Esophagus (tissue), 2 donors: ENCODE measurements around the gene MRPL40. TPM values are rescaled to one million over a fixed set of nuclear protein-coding genes. Genes with fewer than 3 reads are reported as not detected.

Experiments
- H3K27ac ChIP-seq, 2 donors: one replicate each; pipeline ENCODE4 v1.5.1; 2013; ENCODE audit warnings: low read depth in 2 of 2, mild to moderate bottlenecking in 2 of 2, inconsistent platforms in 1 of 2, low read length in 1 of 2, moderate library complexity in 1 of 2
- H3K27me3 ChIP-seq, 2 donors: one replicate each; pipeline ENCODE4 v1.6.1; 2013; ENCODE audit warnings: low read length in 2 of 2, control low read depth in 1 of 2, mild to moderate bottlenecking in 1 of 2; ENCODE audit not compliant: insufficient read depth in 2 of 2, control insufficient read depth in 1 of 2
- H3K36me3 ChIP-seq, 2 donors: one replicate each; pipeline ENCODE4 v1.6.1; 2013; ENCODE audit warnings: low read length in 1 of 2; ENCODE audit not compliant: control insufficient read depth in 2 of 2, insufficient read depth in 2 of 2
- H3K4me1 ChIP-seq, 2 donors: one replicate each; pipeline ENCODE4 v1.6.1; 2013; ENCODE audit warnings: low read length in 1 of 2; ENCODE audit not compliant: control insufficient read depth in 2 of 2, insufficient read depth in 2 of 2
- H3K4me3 ChIP-seq, 2 donors: one replicate each; pipeline ENCODE4 v1.5.1; 2013; ENCODE audit warnings: low read length in 2 of 2, mild to moderate bottlenecking in 2 of 2, low read depth in 1 of 2, moderate library complexity in 1 of 2
- H3K9me3 ChIP-seq, 2 donors: one replicate each; pipeline ENCODE4 v1.6.1; 2013; ENCODE audit warnings: mild to moderate bottlenecking in 2 of 2, low read depth in 1 of 2, low read length in 1 of 2, moderate library complexity in 1 of 2; ENCODE audit not compliant: control insufficient read depth in 2 of 2, insufficient read depth in 1 of 2
- WGBS, 2 donors: extraction: QIAGEN DNeasy Blood & Tissue Kit; methylation state at CpG; one replicate each; pipeline ENCODE4 v1.1.7; 2013; 5-methylcytosine and 5-hydroxymethylcytosine counted together
- polyA plus RNA-seq, 2 donors: library from polyadenylated mRNA; stranded (reverse); fragments of 200-250 nt; gene quantifications; one replicate each; pipeline ENCODE4 v1.2.3, GENCODE V29; 2013
- donor health status: healthy with polysubstance abuse.
- donor health status: Bipolar disorder and iron deficiency.

MRPL40 gene
- polyA plus RNA-seq, 2 donors, result 27.9 to 46.2 TPM

- H3K27ac ChIP-seq, result no peak overlapping the region
- H3K4me1 ChIP-seq, result peaks cover 0 to 4% of the 10 kb centered on the region in 2 donors
- H3K9me3 ChIP-seq, result no peaks in the 10 kb centered on the region
- H3K27me3 ChIP-seq, result no peaks in the 10 kb centered on the region
- WGBS, 2 donors, result 14 to 17% methylated on average over 5 of the region's 5 CpGs
- peaks cover 6 to 7% of the 10 kb centered on the region in 2 donors for H3K36me3 ChIP-seq
- peak overlapping the region; percentile 17 to 81 for H3K4me3 ChIP-seq
These were observed 45.1 kb downstream of the MRPL40 start for GRCh38 chr22:19477321-19478044.

- Histone ChIP-seq H3K4me3 (peak overlapping the region; percentile 81), H3K36me3 (peaks cover 6% of the 10 kb centered on the region in 2 donors), H3K27me3 (no peaks in the 10 kb centered on the region), H3K9me3 (no peaks in the 10 kb centered on the region), H3K27ac (peak overlapping the region; percentile 93 to 94), H3K4me1 (peaks cover 0 to 4% of the 10 kb centered on the region in 2 donors)
- WGBS, 2 donors, result 1 to 2% methylated on average over 31 of the region's 31 CpGs
These were observed 45.9 kb downstream of the MRPL40 start for GRCh38 chr22:19478045-19478900.

- peaks cover 0 to 4% of the 10 kb centered on the region in 2 donors for H3K4me1 ChIP-seq
- H3K36me3 ChIP-seq, result peaks cover 5 to 6% of the 10 kb centered on the region in 2 donors
- no peaks in the 10 kb centered on the region for H3K9me3 ChIP-seq
- peak within 1 kb of the TSS; percentile 93 to 94 for H3K27ac ChIP-seq
- WGBS, 2 donors, result 0 to 1% methylated on average over 35 to 42 of the region's 42 CpGs
- peak within 1 kb of the TSS; percentile 81 for H3K4me3 ChIP-seq
- H3K27me3 ChIP-seq, result no peaks in the 10 kb centered on the region
These were observed 46.6 kb downstream of the MRPL40 start, which contains the start of gene UFD1 for GRCh38 chr22:19478901-19479354. Gene UFD1, minus strand, starts transcription at chr22:19479193. Its CDS starts 108 bp downstream, at chr22:19479085.

- peaks cover 3% of the 10 kb centered on the region in 2 donors for H3K36me3 ChIP-seq
- peak within 1 kb of the TSS; percentile 81 for H3K4me3 ChIP-seq
- WGBS, 2 donors, result 0% methylated on average over 50 of the region's 50 CpGs
- H3K4me1 ChIP-seq, result peaks cover 0 to 4% of the 10 kb centered on the region in 2 donors
- H3K9me3 ChIP-seq, result no peaks in the 10 kb centered on the region
- H3K27me3 ChIP-seq, result no peaks in the 10 kb centered on the region
- peak within 1 kb of the TSS; percentile 93 to 94 for H3K27ac ChIP-seq
These were observed 47.2 kb downstream of the MRPL40 start, which contains the start of gene CDC45 for GRCh38 chr22:19479355-19480172. Gene CDC45, plus strand, starts transcription at chr22:19479920. Its CDS starts 49 bp downstream, at chr22:19479969.

- Histone ChIP-seq H3K4me3 (peak overlapping the region; percentile 37 to 55), H3K36me3 (peaks cover 0 to 2% of the 10 kb centered on the region in 2 donors), H3K4me1 (peaks cover 0 to 4% of the 10 kb centered on the region in 2 donors), H3K9me3 (no peaks in the 10 kb centered on the region), H3K27ac (no peak overlapping the region), H3K27me3 (no peaks in the 10 kb centered on the region)
- 1% methylated on average over 15 of the region's 15 CpGs for WGBS, 2 donors
These were observed 47.8 kb downstream of the MRPL40 start for GRCh38 chr22:19480173-19480568.

GRCh38 chr22:19480789-19481188 is 48.4 kb downstream of the MRPL40 start:
- Histone ChIP-seq H3K36me3 (peaks cover 0 to 2% of the 10 kb centered on the region in 2 donors), H3K27ac (no peak overlapping the region), H3K27me3 (no peaks in the 10 kb centered on the region), H3K4me3 (peak overlapping the region in 1 of 2 donors; percentile 37), H3K9me3 (no peaks in the 10 kb centered on the region), H3K4me1 (peaks cover 0 to 4% of the 10 kb centered on the region in 2 donors)
- WGBS, 2 donors, result 57 to 60% methylated on average over 10 of the region's 10 CpGs

GRCh38 chr22:19482297-19482696 is 50.0 kb downstream of the MRPL40 start:
- Histone ChIP-seq H3K4me1 (peaks cover 0 to 4% of the 10 kb centered on the region in 2 donors), H3K27me3 (no peaks in the 10 kb centered on the region), H3K9me3 (no peaks in the 10 kb centered on the region), H3K36me3 (peaks cover 0 to 2% of the 10 kb centered on the region in 2 donors), H3K4me3 (no peak overlapping the region), H3K27ac (no peak overlapping the region)
- WGBS, 2 donors, result 92 to 94% methylated on average over 9 of the region's 9 CpGs

- Histone ChIP-seq H3K9me3 (no peaks in the 10 kb centered on the region), H3K27ac (no peak overlapping the region), H3K4me3 (no peak overlapping the region), H3K36me3 (peaks cover 0 to 2% of the 10 kb centered on the region in 2 donors), H3K27me3 (no peaks in the 10 kb centered on the region), H3K4me1 (peaks cover 0 to 4% of the 10 kb centered on the region in 2 donors)
- WGBS, 2 donors, result 85 to 86% methylated on average over 8 of the region's 8 CpGs
These were observed 51.3 kb downstream of the MRPL40 start for GRCh38 chr22:19483481-19484244.
